HG02798 (cell line): ENCODE data around the gene DLGAP4.

Experiments
- ATAC-seq: cut with Tn5 transposase; IDR thresholded peaks from one replicate; pipeline ENCODE4 v1.9.1; 2021; ENCODE audit warnings: mild to moderate bottlenecking; ENCODE audit not compliant: unreplicated experiment, poor library complexity

Gene DLGAP4

GRCh38 chr20:36346256-36346655, 40.1 kb downstream of the DLGAP4 start:
- no peak for ATAC-seq

GRCh38 chr20:36349384-36350170, 43.4 kb downstream of the DLGAP4 start:
- ATAC-seq = no peak

- ATAC-seq = no peak
Observed at GRCh38 chr20:36350439-36350838, 44.3 kb downstream of the DLGAP4 start.

GRCh38 chr20:36351937-36352336, 45.8 kb downstream of the DLGAP4 start:
- no peak for ATAC-seq

- ATAC-seq = no peak
Observed at GRCh38 chr20:36352843-36353553, 46.9 kb downstream of the DLGAP4 start.

GRCh38 chr20:36353740-36354139, 47.6 kb downstream of the DLGAP4 start:
- no peak for ATAC-seq

- no peak for ATAC-seq
Observed at GRCh38 chr20:36355469-36356171, 49.5 kb downstream of the DLGAP4 start.

- ATAC-seq = no peak
Observed at GRCh38 chr20:36359668-36360406, 53.7 kb downstream of the DLGAP4 start.

- no peak for ATAC-seq
Observed at GRCh38 chr20:36360429-36360828, 54.3 kb downstream of the DLGAP4 start.

- no peak for ATAC-seq
Observed at GRCh38 chr20:36361406-36361805, 55.3 kb downstream of the DLGAP4 start.

GRCh38 chr20:36362261-36362660, 56.1 kb downstream of the DLGAP4 start:
- no peak for ATAC-seq

GRCh38 chr20:36362978-36363713, 57.0 kb downstream of the DLGAP4 start:
- no peak for ATAC-seq

GRCh38 chr20:36364506-36364905, 58.4 kb downstream of the DLGAP4 start:
- no peak for ATAC-seq

GRCh38 chr20:36366623-36367369, 60.7 kb downstream of the DLGAP4 start:
- ATAC-seq = no peak

GRCh38 chr20:36367370-36367745, 61.2 kb downstream of the DLGAP4 start:
- ATAC-seq = no peak

GRCh38 chr20:36367907-36368799, 62.0 kb downstream of the DLGAP4 start:
- ATAC-seq = no peak

GRCh38 chr20:36368869-36369268, 62.7 kb downstream of the DLGAP4 start:
- ATAC-seq = no peak

GRCh38 chr20:36369739-36370138, 63.6 kb downstream of the DLGAP4 start:
- ATAC-seq = no peak
